Endothelial cell of umbilical vein (primary cell): Measurements from ENCODE around the gene HDAC11. TPM values are rescaled to one million over a fixed set of nuclear protein-coding genes. Genes with fewer than 3 reads are reported as not detected.

ENCODE experiments used
- BruUV-seq: library from RNA; stranded (reverse); fragments of 400-500 nt; replicated peaks from 2 replicates; lab custom pipeline; 2021; lab: Mats Ljungman, UMichigan
- CTCF ChIA-PET: fragments of 300-600, 350-600 bp; sonication (Branson Sonifier 250); formaldehyde crosslinking; loops from one replicate; lab custom pipeline; 2021; ENCODE audit warnings: antibody characterized with exemption, inconsistent platforms; lab: Charles Lee
- POLR2A ChIA-PET: fragments of 300-600, 350-600 bp; sonication (Branson Sonifier 250); formaldehyde crosslinking; loops from one replicate; lab custom pipeline; 2021; ENCODE audit warnings: antibody characterized with exemption, inconsistent platforms; lab: Charles Lee
- DNase-seq: peaks from one replicate; pipeline ENCODE4 v3.0.0-alpha.2; 2011; ENCODE audit warnings: low read depth, low spot score
- FAIRE-seq: peaks from 2 replicates; lab custom pipeline; 2011; peaks lifted over from hg19 to GRCh38; lab: Jason Lieb, UNC
- H2AFZ ChIP-seq: 2 replicates; pipeline ENCODE4 v1.6.0; 2012; ENCODE audit warnings: low read depth, low read length, control low read depth, inconsistent platforms
- H3K27ac ChIP-seq: 2 replicates; pipeline ENCODE4 v1.5.1; 2011; ENCODE audit warnings: low read depth, mild to moderate bottlenecking, control low read depth, low read length, moderate library complexity; ENCODE audit not compliant: insufficient read depth
- H3K27me3 ChIP-seq, 2 experiments: 2 replicates each; pipeline versions ENCODE4 v1.6.0 to v1.6.1; 2011; ENCODE audit warnings: low read length in 2 of 2, mixed read lengths in 1 of 2; ENCODE audit not compliant: control insufficient read depth in 2 of 2, insufficient read depth in 2 of 2
- H3K36me3 ChIP-seq, 2 experiments: 2 replicates in 1 of 2; 3 replicates in 1 of 2; pipeline ENCODE4 v1.5.1; 2011; ENCODE audit warnings: low read length in 2 of 2, mild to moderate bottlenecking in 1 of 2, moderate library complexity in 1 of 2; ENCODE audit not compliant: control insufficient read depth in 2 of 2, insufficient read depth in 2 of 2; ENCODE audit errors: extremely low read depth in 1 of 2
- H3K4me1 ChIP-seq: 3 replicates; pipeline ENCODE4 v1.5.1; 2011; ENCODE audit warnings: mild to moderate bottlenecking, low read length; ENCODE audit not compliant: control insufficient read depth, insufficient read depth; ENCODE audit errors: extremely low read depth
- H3K4me2 ChIP-seq: 2 replicates; pipeline ENCODE4 v1.6.1; 2011; ENCODE audit warnings: low read length, control low read depth, mixed read lengths; ENCODE audit not compliant: insufficient read depth
- H3K4me3 ChIP-seq, 3 experiments: fragments of 200-600 bp in 1 of 3; sonication (generic), shearing (Covaris generic) in 1 of 3; replicated peaks in 1 of 3; 2 replicates each; pipeline ENCODE4 v1.5.1; 2011 to 2016; ENCODE audit warnings: control low read depth in 3 of 3, low read length in 3 of 3, mild to moderate bottlenecking in 2 of 3, inconsistent platforms in 1 of 3, low read depth in 1 of 3, moderate library complexity in 1 of 3; ENCODE audit not compliant: insufficient read depth in 1 of 3
- H3K79me2 ChIP-seq: 2 replicates; pipeline ENCODE4 v1.6.0; 2012; ENCODE audit warnings: low read length, inconsistent platforms; ENCODE audit not compliant: control insufficient read depth, insufficient read depth
- H3K9ac ChIP-seq: replicated peaks from 2 replicates; pipeline ENCODE3; 2011; ENCODE audit warnings: low read length, control low read depth; ENCODE audit not compliant: insufficient read depth; ENCODE audit errors: extremely low read depth
- H3K9me1 ChIP-seq: replicated peaks from 3 replicates; pipeline ENCODE4 v1.6.0; 2011; ENCODE audit warnings: mild to moderate bottlenecking, low read length; ENCODE audit not compliant: control insufficient read depth, insufficient read depth; ENCODE audit errors: extremely low read depth
- H3K9me3 ChIP-seq: replicated peaks from 2 replicates; pipeline ENCODE4 v1.5.1; 2012; ENCODE audit warnings: low read length, inconsistent platforms; ENCODE audit not compliant: control insufficient read depth, insufficient read depth
- H4K20me1 ChIP-seq: replicated peaks from 2 replicates; pipeline ENCODE3; 2011; ENCODE audit warnings: mild to moderate bottlenecking, low read length; ENCODE audit not compliant: control insufficient read depth, insufficient read depth; ENCODE audit errors: extremely low read depth
- CTCF ChIP-seq, 2 donors: IDR thresholded peaks; 1 replicate in 1 of 2; 2 replicates in 1 of 2; pipeline ENCODE4 v1.5.1; 2011; ENCODE audit warnings: low read length in 2 of 2, mild to moderate bottlenecking in 2 of 2, moderate library complexity in 2 of 2, control low read depth in 1 of 2, inconsistent platforms in 1 of 2, low read depth in 1 of 2; ENCODE audit not compliant: insufficient read depth in 1 of 2; ENCODE audit errors: extremely low read depth in 1 of 2
- EZH2 ChIP-seq: IDR thresholded peaks from 2 replicates; pipeline ENCODE4 v1.6.1; 2012; ENCODE audit warnings: borderline replicate concordance, low read depth, mild to moderate bottlenecking, moderate library complexity, low read length, inconsistent platforms; ENCODE audit not compliant: severe bottlenecking
- FOS ChIP-seq: IDR thresholded peaks from 2 replicates; pipeline ENCODE4 v1.6.1; 2011; ENCODE audit warnings: mild to moderate bottlenecking, low read length, moderate library complexity, borderline replicate concordance; ENCODE audit not compliant: insufficient read depth
- GATA2 ChIP-seq: IDR thresholded peaks from 2 replicates; pipeline ENCODE4 v1.7.0; 2011; ENCODE audit warnings: low read depth, mild to moderate bottlenecking, moderate library complexity, mixed read lengths, low read length; ENCODE audit not compliant: insufficient read length, insufficient read depth
- JUN ChIP-seq: IDR thresholded peaks from 2 replicates; pipeline ENCODE4 v1.6.1; 2011; ENCODE audit warnings: borderline replicate concordance, low read depth; ENCODE audit not compliant: insufficient read length, insufficient read depth
- MAX ChIP-seq: IDR thresholded peaks from 2 replicates; pipeline ENCODE4 v1.6.1; 2011; ENCODE audit not compliant: insufficient read depth, insufficient read length
- MYC ChIP-seq: IDR thresholded peaks from one replicate; pipeline ENCODE4 v1.6.1; 2011; ENCODE audit warnings: mild to moderate bottlenecking, low read depth, low read length
- POLR2A ChIP-seq: IDR thresholded peaks from 2 replicates; pipeline ENCODE4 v1.6.1; 2012; ENCODE audit warnings: low read depth, mild to moderate bottlenecking, control low read depth, low read length
- POLR2AphosphoS5 ChIP-seq: IDR thresholded peaks from 2 replicates; pipeline ENCODE4 v1.6.1; 2012; ENCODE audit warnings: low read depth, mild to moderate bottlenecking, control low read depth, low read length, moderate library complexity; ENCODE audit not compliant: insufficient read depth
- dilution Hi-C: fragments of 300-500 bp; cut with MboI; formaldehyde crosslinking; loops from one replicate; pipeline ENCODE4 v1.15.0; 2019; ENCODE audit warnings: low sequenced_read_pairs; ENCODE audit not compliant: extremely low pct_ligation_motif_present
- intact Hi-C: fragments of 100-400 bp; cut with micrococcal nuclease; formaldehyde crosslinking; loops from one replicate; pipeline ENCODE4 v1.10.0; 2022
- polyA plus RNA-seq, 4 experiments: library from polyadenylated mRNA; depleted of rRNA in 3 of 4; stranded (reverse) in 3 of 4; unstranded in 1 of 4; fragments of >200 nt; gene quantifications; 2 replicates each; pipeline versions ENCODE4 v1.2.1 to v1.2.3, GENCODE V29; 2011 to 2012; ENCODE audit warnings: missing spikeins in 1 of 4
- total RNA-seq: library from RNA; stranded (reverse); gene quantifications from 2 replicates; pipeline ENCODE4 v1.2.3, GENCODE V29; 2021

HDAC11 gene
- total and polyA plus RNA-seq, 2 donors (not counting 3 experiments of a cell fraction or from before 2014, with no cell fraction given): 6.8 to 8.8 TPM

GRCh38 chr3:13544293-13544831 is 64.3 kb downstream of the HDAC11 start:
- H3K27ac ChIP-seq: no peak overlapping the region
- H4K20me1 ChIP-seq: no peaks in the 10 kb centered on the region
- FAIRE-seq: no peak
- no peaks in the 10 kb centered on the region for H3K9me1 ChIP-seq
- no peak for DNase-seq
- no peaks in the 10 kb centered on the region for H3K9me3 ChIP-seq
- no peaks in the 10 kb centered on the region for H3K36me3 ChIP-seq
- intact Hi-C loops (no loop called here), dilution Hi-C loops (no loop called here)
- H3K9ac ChIP-seq: no peak overlapping the region
- H3K27me3 ChIP-seq: peaks cover 2 to 3% of the 10 kb centered on the region in 2 experiments
- H3K4me1 ChIP-seq: no peaks in the 10 kb centered on the region
- H3K4me2 ChIP-seq: no peak overlapping the region
- no peaks in the 10 kb centered on the region for H3K79me2 ChIP-seq
- no peak overlapping the region for H2AFZ ChIP-seq
- CTCF ChIA-PET: interaction anchor here (0.7 to 1.3 kb wide), 2 partner anchors 9 to 104 kb away, joined by 3 to 4 read pairs; no protein-coding TSS in a partner anchor
- TF ChIP-seq EZH2: no peak
- no peak for TF ChIP-seq MYC
- TF ChIP-seq CTCF (IDR thresholded peaks at IDR 0.05; ENCODE audit: extremely low read depth in 1 of 2, insufficient read depth in 1 of 2, low read depth in 1 of 2, low read length in 2 of 2): no peak
- no peak for TF ChIP-seq MAX
- no peak for TF ChIP-seq JUN
- no peak for TF ChIP-seq FOS
- no peak for TF ChIP-seq GATA2
- TF ChIP-seq POLR2A: no peak
- no peak for TF ChIP-seq POLR2AphosphoS5
- no peak overlapping the region for H3K4me3 ChIP-seq
- POLR2A ChIA-PET: no interaction called here
- BruUV-seq: no TSS peak
